Kidney capillary endothelial cell (primary cell): ENCODE measurements around the gene LELP1.
"Not testable (repeated sequence)": the region's sequence is repeated elsewhere in the genome, so short reads cannot be mapped to it uniquely, and the experiment has no call there.

Experiments used
- DNase-seq: peaks from one replicate; pipeline ENCODE4 v3.0.0-alpha.2; 2018; ENCODE audit warnings: low spot score

Gene LELP1

GRCh38 chr1:153229076-153229829 lies 26.0 kb downstream of the LELP1 start:
- DNase-seq, result not testable (repeated sequence)

GRCh38 chr1:153231363-153231762 lies 28.1 kb downstream of the LELP1 start:
- DNase-seq, result no peak

DNA sequence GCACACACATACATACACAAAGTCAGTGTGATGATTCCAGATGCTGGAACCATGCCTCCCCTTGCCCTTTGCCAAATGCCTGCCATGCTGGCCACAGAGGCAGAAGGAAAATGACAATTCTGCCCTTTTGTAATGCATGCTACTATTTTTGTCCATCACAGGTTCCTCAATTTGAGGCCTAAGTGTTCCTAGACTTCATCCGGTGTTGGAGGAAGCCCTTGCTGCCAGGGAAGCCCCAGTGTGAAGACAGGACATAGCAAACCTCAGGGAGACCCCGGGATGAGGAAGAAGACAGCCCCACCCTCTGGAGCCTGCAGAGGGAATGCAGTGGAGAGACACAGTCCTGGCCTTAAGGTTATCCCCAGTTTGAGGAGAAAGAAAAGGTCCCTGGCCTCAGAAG lies 28.6 kb downstream of the LELP1 start:
- DNase-seq, result no peak

DNA sequence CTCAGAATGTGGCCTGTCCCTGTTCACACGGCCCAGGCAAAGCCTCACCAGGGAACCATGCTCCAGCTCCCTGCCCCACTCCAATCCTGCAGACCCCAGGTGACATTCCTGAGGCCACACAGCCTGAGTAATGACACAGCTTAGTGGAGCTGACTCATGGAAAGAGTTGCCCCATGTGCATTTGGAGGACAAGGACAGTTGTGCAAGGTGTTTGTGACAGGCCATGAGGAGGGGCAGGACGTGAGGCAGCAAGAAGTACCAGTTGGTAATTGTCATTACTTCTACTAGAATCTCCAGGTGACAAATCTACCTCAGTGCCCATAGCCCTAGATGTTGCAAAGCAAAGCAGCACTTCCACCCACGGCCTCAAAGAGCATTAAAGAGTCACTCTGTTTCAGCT lies 29.3 kb downstream of the LELP1 start:
- no peak for DNase-seq

DNA sequence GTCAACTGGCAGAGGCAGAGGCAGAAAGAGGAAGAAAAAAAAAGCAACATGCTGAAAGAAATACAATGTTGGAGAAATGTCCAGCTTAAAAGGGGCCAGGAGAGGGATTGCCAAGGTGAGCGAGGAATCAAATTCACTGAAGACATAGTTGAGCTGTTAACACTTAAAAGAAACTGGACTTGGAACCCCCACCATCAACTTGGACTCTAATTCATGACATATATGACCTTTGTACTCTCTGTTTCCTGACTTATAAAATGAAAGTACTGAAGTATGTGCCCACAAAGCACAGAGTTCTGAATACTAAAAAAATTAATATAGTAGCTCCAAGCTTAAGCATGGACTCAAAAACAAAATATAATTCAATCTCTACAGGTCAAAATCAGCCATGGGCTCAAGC lies 30.2 kb downstream of the LELP1 start:
- DNase-seq, result no peak

GRCh38 chr1:153238527-153238926 lies 35.3 kb downstream of the LELP1 start:
- DNase-seq, result no peak

- DNase-seq, result no peak
Observed at GRCh38 chr1:153242160-153242559, 38.9 kb downstream of the LELP1 start.

DNA sequence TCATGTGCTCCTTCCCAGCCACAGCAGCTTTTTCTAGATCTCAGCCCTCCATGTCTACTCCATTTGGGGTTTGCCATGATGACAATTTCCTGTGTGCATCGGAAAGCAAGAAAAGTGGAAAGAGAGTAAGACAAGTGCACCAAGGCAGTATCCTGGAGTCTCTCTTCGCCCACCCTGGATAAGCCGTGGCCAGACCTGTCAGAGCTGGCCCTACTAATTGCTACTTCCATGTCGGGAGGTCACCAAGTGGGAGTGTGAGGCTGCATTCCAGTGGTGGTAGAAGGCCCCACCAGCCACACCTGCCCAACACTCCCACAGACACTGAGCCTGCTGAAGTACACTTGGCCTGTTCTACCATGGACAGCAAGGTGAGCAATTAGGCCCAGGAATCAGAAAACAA lies 42.2 kb downstream of the LELP1 start:
- no peak for DNase-seq

DNA sequence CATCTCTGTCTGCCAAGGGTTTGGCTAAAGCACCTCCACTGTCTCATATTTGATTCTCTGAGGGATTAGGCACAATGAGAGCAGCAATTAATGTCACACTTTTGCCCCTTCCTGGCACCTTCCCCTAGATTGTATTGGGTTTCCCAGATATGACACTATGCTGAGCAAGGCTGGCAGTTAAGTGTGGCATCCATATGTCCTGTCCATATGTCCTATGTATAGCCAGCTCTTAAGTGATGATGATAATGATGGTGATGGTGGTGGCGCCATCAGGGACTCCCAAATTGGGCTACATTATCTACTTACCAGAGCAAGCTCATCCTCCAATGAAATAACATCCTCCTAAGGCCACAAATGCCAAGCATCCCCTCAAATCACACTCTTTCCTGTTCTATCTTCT lies 42.8 kb downstream of the LELP1 start:
- DNase-seq, result no peak

GRCh38 chr1:153246825-153247224 lies 43.6 kb downstream of the LELP1 start:
- no peak for DNase-seq

GRCh38 chr1:153248176-153248879 lies 45.1 kb downstream of the LELP1 start:
- DNase-seq, result no peak

DNA sequence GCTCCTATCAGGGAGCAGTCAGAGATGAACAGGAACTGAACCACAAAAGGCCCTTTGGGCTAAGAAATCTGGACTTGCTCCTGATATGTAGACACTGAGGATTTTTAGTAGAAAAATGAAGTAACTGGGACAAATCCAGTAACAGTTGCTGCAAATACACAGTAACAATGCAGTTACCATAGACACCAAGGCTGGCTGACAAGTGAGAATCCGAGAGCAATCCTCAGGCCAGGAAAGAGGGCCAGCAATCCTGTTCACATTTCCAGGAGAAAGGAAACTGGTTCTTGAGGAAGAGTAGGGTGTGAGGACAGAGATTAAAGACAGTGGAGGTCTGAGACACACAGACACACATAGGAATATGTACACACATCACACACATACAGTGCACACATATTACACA lies 46.9 kb downstream of the LELP1 start:
- DNase-seq, result no peak

DNA sequence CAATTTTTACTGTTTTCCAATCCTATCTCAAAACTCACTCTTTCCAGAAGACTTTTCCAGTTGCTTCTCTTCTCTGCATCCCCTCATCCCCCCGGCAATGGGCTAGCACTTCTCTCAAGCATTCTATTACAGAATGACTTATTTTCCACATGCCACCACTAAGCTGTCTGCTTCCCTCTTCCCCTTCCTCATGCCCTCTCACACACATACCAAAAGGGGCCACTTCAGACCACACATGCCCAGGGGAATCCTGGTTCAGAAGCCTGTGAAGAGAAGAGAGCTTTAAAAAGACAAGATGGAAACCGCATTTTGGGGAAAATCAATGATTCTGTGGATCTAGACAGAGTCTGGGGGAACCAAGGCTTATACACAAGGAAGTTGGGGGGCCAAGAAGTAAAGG lies 47.9 kb downstream of the LELP1 start:
- DNase-seq, result no peak

DNA sequence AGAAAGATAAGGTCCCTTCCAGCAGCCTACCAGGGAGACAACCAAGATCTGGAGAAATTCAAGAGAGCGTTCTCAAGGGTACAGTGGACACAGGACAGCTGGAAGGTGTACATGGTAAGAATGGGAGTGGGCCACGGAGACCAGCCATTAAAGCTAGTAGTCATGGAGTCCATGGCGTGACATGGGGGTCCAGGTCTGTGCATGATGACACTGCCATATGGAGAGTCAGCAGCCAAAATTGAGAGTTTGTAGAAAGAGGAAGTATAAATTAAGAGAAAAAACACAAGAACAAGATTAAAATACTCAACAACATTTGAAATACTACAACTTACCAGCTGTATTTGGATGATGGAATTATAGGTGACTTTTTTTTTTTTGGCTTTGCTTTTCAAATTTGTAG lies 48.3 kb downstream of the LELP1 start:
- DNase-seq, result no peak

DNA sequence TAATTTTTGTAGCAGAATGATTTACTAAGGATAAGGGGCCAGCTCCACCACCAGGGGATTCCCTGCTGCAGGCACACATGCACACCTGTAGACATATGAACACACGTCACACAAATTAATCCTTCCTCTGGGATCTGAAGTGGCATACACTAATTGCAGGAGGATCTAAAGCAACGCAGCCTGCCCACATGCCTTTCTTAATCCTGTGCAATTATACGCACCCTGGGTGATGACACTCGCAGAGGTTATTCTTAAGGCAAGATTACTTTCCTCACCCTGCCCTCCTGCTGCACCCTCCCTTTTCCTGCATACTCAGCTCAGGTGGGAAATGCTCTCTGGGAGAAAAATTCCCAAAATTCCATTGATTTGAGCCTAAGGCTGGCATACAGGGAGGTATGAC lies 48.8 kb downstream of the LELP1 start:
- DNase-seq, result no peak

DNA sequence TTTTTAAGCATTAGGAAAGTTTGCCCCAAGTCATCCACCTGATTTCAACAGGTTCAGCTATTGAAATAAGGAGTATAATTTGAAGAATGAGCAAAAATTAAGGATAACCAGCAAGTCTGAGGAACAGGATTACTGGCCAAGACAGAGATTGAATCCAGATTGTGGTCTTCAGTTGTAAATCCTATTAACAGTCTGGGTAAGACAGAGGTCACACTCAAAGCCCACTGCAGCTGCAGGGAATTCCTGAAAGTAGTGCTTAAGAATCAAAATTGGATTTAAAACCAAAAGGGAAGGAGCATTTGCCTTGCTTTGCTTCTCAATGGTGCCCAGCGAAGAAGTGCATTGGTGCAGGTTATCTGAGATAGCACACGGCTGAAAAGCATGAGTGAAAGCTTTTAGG lies 49.8 kb downstream of the LELP1 start:
- no peak for DNase-seq

- no peak for DNase-seq
Observed at GRCh38 chr1:153253693-153254092, 50.5 kb downstream of the LELP1 start.
